Measurements from ENCODE around the gene ULBP1.

DNA sequence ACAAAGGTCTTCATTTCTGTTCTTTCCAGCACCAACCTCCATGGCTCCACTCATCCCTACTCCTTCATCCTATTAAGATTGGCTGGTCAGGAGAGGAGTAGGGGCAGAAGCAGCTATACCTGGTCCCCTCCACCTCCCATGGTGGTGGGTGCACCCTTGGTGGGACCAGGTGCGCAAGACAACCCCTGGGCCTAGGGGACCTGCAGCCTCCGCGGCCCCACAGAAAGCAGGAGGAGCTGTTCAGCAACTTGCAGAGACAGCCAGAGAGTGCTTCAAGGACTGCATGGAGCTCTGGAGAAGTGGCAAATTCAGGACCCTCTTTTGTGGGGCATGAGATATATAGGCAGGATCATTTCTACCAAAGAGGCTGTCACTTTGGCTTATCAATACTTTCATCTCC is 12.1 kb upstream of the ULBP1 start:
- TF ChIP-seq GATA2 (IDR thresholded peaks at IDR 0.05; ENCODE audit: low read depth, low read length) (no peak), GATA3 (IDR thresholded peaks at IDR 0.05; ENCODE audit: low read depth, low read length) (no peak)

All from SH-SY5Y (cell line).